Skeletal muscle tissue (tissue), 4 donors: ENCODE data around the gene SHROOM3. TPM values are rescaled to one million over a fixed set of nuclear protein-coding genes. Genes with fewer than 3 reads are reported as not detected.

Source experiments
- H3K27ac ChIP-seq: one replicate; pipeline ENCODE4 v1.7.0; 2013; ENCODE audit warnings: mild to moderate bottlenecking, low read depth, low read length, inconsistent platforms
- H3K27me3 ChIP-seq, 3 donors: one replicate each; pipeline ENCODE4 v1.7.0; 2013; ENCODE audit warnings: low read length in 3 of 3; ENCODE audit not compliant: control insufficient read depth in 3 of 3, insufficient read depth in 3 of 3
- H3K36me3 ChIP-seq, 3 donors: one replicate each; pipeline ENCODE4 v1.7.0; 2013; ENCODE audit warnings: low read length in 3 of 3; ENCODE audit not compliant: control insufficient read depth in 3 of 3, insufficient read depth in 3 of 3
- H3K4me1 ChIP-seq, 3 donors: one replicate each; pipeline ENCODE4 v1.7.0; 2013; ENCODE audit warnings: low read length in 3 of 3, mild to moderate bottlenecking in 3 of 3; ENCODE audit not compliant: control insufficient read depth in 3 of 3, insufficient read depth in 3 of 3
- H3K4me3 ChIP-seq, 3 donors: one replicate each; pipeline ENCODE4 v1.7.0; 2013; ENCODE audit warnings: low read length in 3 of 3
- H3K9ac ChIP-seq, 3 donors: one replicate each; pipeline ENCODE4 v1.7.0; 2013; ENCODE audit warnings: low read length in 3 of 3, mild to moderate bottlenecking in 3 of 3, moderate library complexity in 2 of 3, low read depth in 1 of 3
- H3K9me3 ChIP-seq, 3 donors: one replicate each; pipeline ENCODE4 v1.7.0; 2013; ENCODE audit warnings: low read length in 3 of 3; ENCODE audit not compliant: control insufficient read depth in 3 of 3
- total RNA-seq: library from RNA; depleted of rRNA; stranded (reverse); fragments of >200 nt; gene quantifications from one replicate; pipeline ENCODE4 v1.2.3, GENCODE V29; 2014
- donor health status: Osteomylitis.

The SHROOM3 gene
- total RNA-seq, 1 donor from 2014 or later, result 21.4 TPM

- Histone ChIP-seq H3K9ac (no peak overlapping the region), H3K36me3 (no peaks in the 10 kb centered on the region), H3K9me3 (no peaks in the 10 kb centered on the region), H3K27me3 (no peaks in the 10 kb centered on the region), H3K4me3 (no peak overlapping the region), H3K27ac (no peak overlapping the region), H3K4me1 (no peaks in the 10 kb centered on the region)
These were observed 179.6 kb downstream of the SHROOM3 start for GRCh38 chr4:76614589-76614988.

- Histone ChIP-seq H3K9me3 (no peaks in the 10 kb centered on the region), H3K4me3 (no peak overlapping the region), H3K9ac (no peak overlapping the region), H3K4me1 (no peaks in the 10 kb centered on the region), H3K27ac (no peak overlapping the region), H3K36me3 (no peaks in the 10 kb centered on the region), H3K27me3 (no peaks in the 10 kb centered on the region)
These were observed 181.0 kb downstream of the SHROOM3 start for GRCh38 chr4:76615999-76616398.

- Histone ChIP-seq H3K27ac (no peak overlapping the region), H3K4me3 (no peak overlapping the region), H3K27me3 (no peaks in the 10 kb centered on the region), H3K9me3 (no peaks in the 10 kb centered on the region), H3K36me3 (no peaks in the 10 kb centered on the region), H3K4me1 (no peaks in the 10 kb centered on the region), H3K9ac (no peak overlapping the region)
These were observed 181.5 kb downstream of the SHROOM3 start for GRCh38 chr4:76616526-76616925.

- Histone ChIP-seq H3K4me1 (peaks cover 0 to 5% (median 4%) of the 10 kb centered on the region in 3 donors), H3K27ac (no peak overlapping the region)
These were observed 185.9 kb downstream of the SHROOM3 start for GRCh38 chr4:76620723-76621468.

GRCh38 chr4:76622126-76622525 lies 187.1 kb downstream of the SHROOM3 start:
- peaks cover 0 to 5% (median 4%) of the 10 kb centered on the region in 3 donors for H3K4me1 ChIP-seq
- peaks cover 0 to 4% (median 0%) of the 10 kb centered on the region in 3 donors for H3K27me3 ChIP-seq
- H3K36me3 ChIP-seq, result no peaks in the 10 kb centered on the region
- no peak overlapping the region for H3K9ac ChIP-seq
- no peaks in the 10 kb centered on the region for H3K9me3 ChIP-seq
- H3K4me3 ChIP-seq, result no peak overlapping the region
- H3K27ac ChIP-seq, result no peak overlapping the region

More at GRCh38 chr4:76620723-76621468, 185.9 kb downstream of the SHROOM3 start:
- H3K36me3 ChIP-seq, result no peaks in the 10 kb centered on the region
- H3K4me3 ChIP-seq, result no peak overlapping the region
- no peaks in the 10 kb centered on the region for H3K9me3 ChIP-seq
- H3K9ac ChIP-seq, result no peak overlapping the region
- H3K27me3 ChIP-seq, result no peaks in the 10 kb centered on the region

- H3K4me1 ChIP-seq, result peaks cover 0 to 5% (median 4%) of the 10 kb centered on the region in 3 donors
- no peak overlapping the region for H3K9ac ChIP-seq
- no peaks in the 10 kb centered on the region for H3K36me3 ChIP-seq
- no peaks in the 10 kb centered on the region for H3K9me3 ChIP-seq
- peaks cover 0 to 4% (median 0%) of the 10 kb centered on the region in 3 donors for H3K27me3 ChIP-seq
- H3K27ac ChIP-seq, result no peak overlapping the region
- no peak overlapping the region for H3K4me3 ChIP-seq
These were observed 187.7 kb downstream of the SHROOM3 start for GRCh38 chr4:76622717-76623116.

- Histone ChIP-seq H3K36me3 (no peaks in the 10 kb centered on the region), H3K9ac (no peak overlapping the region), H3K27ac (peak overlapping the region; percentile 46), H3K4me3 (no peak overlapping the region), H3K9me3 (no peaks in the 10 kb centered on the region), H3K27me3 (peaks cover 0 to 4% (median 0%) of the 10 kb centered on the region in 3 donors), H3K4me1 (peaks cover 0 to 5% (median 4%) of the 10 kb centered on the region in 3 donors)
These were observed 188.4 kb downstream of the SHROOM3 start for GRCh38 chr4:76623217-76624045.

GRCh38 chr4:76624241-76624681 lies 189.2 kb downstream of the SHROOM3 start:
- Histone ChIP-seq H3K36me3 (no peaks in the 10 kb centered on the region), H3K4me1 (peaks cover 0 to 5% (median 4%) of the 10 kb centered on the region in 3 donors), H3K9ac (no peak overlapping the region), H3K27me3 (peaks cover 0 to 4% (median 0%) of the 10 kb centered on the region in 3 donors), H3K4me3 (peak overlapping the region in 1 of 3 donors; percentile 46), H3K9me3 (no peaks in the 10 kb centered on the region), H3K27ac (peak overlapping the region; percentile 46)

- Histone ChIP-seq H3K27ac (peak overlapping the region; percentile 46), H3K4me1 (peaks cover 0 to 5% (median 4%) of the 10 kb centered on the region in 3 donors), H3K4me3 (no peak overlapping the region), H3K9me3 (no peaks in the 10 kb centered on the region), H3K9ac (no peak overlapping the region), H3K36me3 (no peaks in the 10 kb centered on the region), H3K27me3 (peaks cover 0 to 4% (median 0%) of the 10 kb centered on the region in 3 donors)
These were observed 190.1 kb downstream of the SHROOM3 start for GRCh38 chr4:76624931-76625715.
